Activated B cell treated with CpG ODN at 0.5 μM for 24 hours (primary cell): ENCODE measurements around the gene PQBP1. TPM values are rescaled to one million over a fixed set of nuclear protein-coding genes. Genes with fewer than 3 reads are reported as not detected.

ENCODE experiments used
- ATAC-seq: fragments of 200-7000 bp; cut with Tn5 transposase; one replicate; pipeline ENCODE4 v1.10.0; 2021; ENCODE audit warnings: low read depth, mild to moderate bottlenecking, moderate library complexity
- CTCF ChIA-PET: fragments of 350-600 bp; sonication (Branson Sonifier 250); formaldehyde crosslinking; loops from one replicate; lab custom pipeline; 2021; ENCODE audit warnings: antibody characterized with exemption; lab: Charles Lee
- POLR2A ChIA-PET: fragments of 350-600 bp; sonication (Branson Sonifier 250); formaldehyde crosslinking; loops from one replicate; lab custom pipeline; 2021; ENCODE audit warnings: antibody characterized with exemption; lab: Charles Lee
- DNase-seq: peaks from one replicate; pipeline ENCODE4 v3.0.0; 2022
- H3K27ac Mint-ChIP-seq: one replicate; pipeline ENCODE4 v1.8.0; 2020; ENCODE audit warnings: mixed read lengths
- H3K27me3 Mint-ChIP-seq: one replicate; pipeline ENCODE4 v1.8.0; 2021; ENCODE audit warnings: mixed read lengths
- H3K36me3 Mint-ChIP-seq: one replicate; pipeline ENCODE4 v1.8.0; 2021; ENCODE audit warnings: low read depth, mixed read lengths
- H3K4me1 Mint-ChIP-seq: one replicate; pipeline ENCODE4 v1.8.0; 2021; ENCODE audit warnings: mixed read lengths
- H3K4me3 Mint-ChIP-seq: one replicate; pipeline ENCODE4 v1.8.0; 2020; ENCODE audit warnings: mild to moderate bottlenecking, mixed read lengths
- H3K9me3 Mint-ChIP-seq: one replicate; pipeline ENCODE4 v1.8.0; 2020; ENCODE audit warnings: mixed read lengths
- CTCF ChIP-seq: fragments of 200-600 bp; IDR thresholded peaks from one replicate; pipeline ENCODE4 v1.8.0; 2022; ENCODE audit warnings: antibody characterized with exemption, mild to moderate bottlenecking
- intact Hi-C: fragments of 100-400 bp; cut with micrococcal nuclease; formaldehyde crosslinking; loops from one replicate; pipeline ENCODE4 v1.15.1; 2024
- total RNA-seq: library from RNA; stranded (reverse); gene quantifications from 2 replicates; pipeline ENCODE4 v1.2.3, GENCODE V29; 2022

PQBP1 gene
- total RNA-seq, 1 donor from 2014 or later: 81.6 TPM

GRCh38 chrX:48927736-48928382 lies 30.1 kb downstream of the PQBP1 start:
- ATAC-seq (peak; percentile 45), DNase-seq (no peak)
- intact Hi-C loops: loop anchor here (1.0 kb wide), 2 partner anchors 9 kb away; partner anchors contain the start of gene PIM2
- H3K9me3 Mint-ChIP-seq: no peaks in the 10 kb centered on the region
- H3K27ac Mint-ChIP-seq: peak overlapping the region; percentile 63
- peaks cover 46% of the 10 kb centered on the region for H3K36me3 Mint-ChIP-seq
- TF ChIP-seq CTCF: no peak
- no peaks in the 10 kb centered on the region for H3K27me3 Mint-ChIP-seq
- peaks cover 43% of the 10 kb centered on the region for H3K4me1 Mint-ChIP-seq
- CTCF ChIA-PET: interaction anchor here (0.9 to 1.6 kb wide), 3 partner anchors 9 to 11 kb away, joined by 3 to 5 read pairs (median 4); no protein-coding TSS in a partner anchor
- H3K4me3 Mint-ChIP-seq: peak overlapping the region; percentile 65
- POLR2A ChIA-PET: interaction anchor here (0.6 to 6.9 kb wide), 4 partner anchors 9 to 1075 kb away, joined by 4 to 93 read pairs (median 9); partner anchors contain the start of gene PIM2

- intact Hi-C loops: loop anchor here (10.0 kb wide), 1 partner anchor 359 kb away; the partner anchor contains the start of gene RBM3
- CTCF ChIA-PET: no interaction called here
- Mint-ChIP-seq H3K9me3 (no peaks in the 10 kb centered on the region), H3K4me1 (peaks cover 65% of the 10 kb centered on the region), H3K27ac (peak overlapping the region; percentile 88), H3K27me3 (no peaks in the 10 kb centered on the region), H3K4me3 (peak overlapping the region; percentile 60), H3K36me3 (peaks cover 39% of the 10 kb centered on the region)
- POLR2A ChIA-PET: interaction anchor here (17.9 kb wide), 1 partner anchor 19 kb away, joined by 718 read pairs; the partner anchor contains the start of genes PIM2 and SLC35A2
- DNase-seq: no peak
- ATAC-seq: no peak
- TF ChIP-seq CTCF: no peak
These were observed 36.0 kb downstream of the PQBP1 start for GRCh38 chrX:48933757-48934156.

- Mint-ChIP-seq H3K9me3 (no peaks in the 10 kb centered on the region), H3K27me3 (no peaks in the 10 kb centered on the region), H3K36me3 (peaks cover 39% of the 10 kb centered on the region), H3K4me3 (peak overlapping the region; percentile 57), H3K27ac (peak overlapping the region; percentile 88), H3K4me1 (peaks cover 72% of the 10 kb centered on the region)
- TF ChIP-seq CTCF: no peak
- no peak for ATAC-seq
- POLR2A ChIA-PET: interaction anchor here (0.5 to 17.9 kb wide), 2 partner anchors 20 to 52 kb away, joined by 4 to 718 read pairs; partner anchors contain the start of genes PIM2 and SLC35A2
- intact Hi-C loops: loop anchor here (10.0 kb wide), 1 partner anchor 360 kb away; the partner anchor contains the start of gene RBM3
- CTCF ChIA-PET: no interaction called here
- no peak for DNase-seq
These were observed 37.0 kb downstream of the PQBP1 start for GRCh38 chrX:48934581-48935300.

- peak overlapping the region; percentile 57 for H3K4me3 Mint-ChIP-seq
- peaks cover 75% of the 10 kb centered on the region for H3K4me1 Mint-ChIP-seq
- ChIA-PET CTCF (no interaction called here), POLR2A (interaction anchor here (0.5 to 17.9 kb wide), 2 partner anchors 21 to 52 kb away, joined by 4 to 718 read pairs; partner anchors contain the start of genes PIM2 and SLC35A2)
- TF ChIP-seq CTCF: no peak
- H3K27ac Mint-ChIP-seq: peak overlapping the region; percentile 88
- ATAC-seq (no peak), DNase-seq (no peak)
- intact Hi-C loops: loop anchor here (10.0 kb wide), 1 partner anchor 360 kb away; the partner anchor contains the start of gene RBM3
- H3K36me3 Mint-ChIP-seq: peaks cover 38% of the 10 kb centered on the region
- H3K27me3 Mint-ChIP-seq: no peaks in the 10 kb centered on the region
- no peaks in the 10 kb centered on the region for H3K9me3 Mint-ChIP-seq
These were observed 37.6 kb downstream of the PQBP1 start for GRCh38 chrX:48935301-48935670.
